GM10266 (cell line): ENCODE data around the gene SORCS3.

Experiments
- DNase-seq: peaks from one replicate; pipeline ENCODE4 v3.0.0; 2012; ENCODE audit errors: extremely low spot score
- TF ChIP-seq, protein P1 (sequence below): IDR thresholded peaks from 2 replicates; pipeline ENCODE4 v1.5.1; 2012; ENCODE audit warnings: mild to moderate bottlenecking, low read depth; ENCODE audit not compliant: control insufficient read depth, insufficient read depth; ENCODE audit errors: missing control alignments

SORCS3 gene

DNA sequence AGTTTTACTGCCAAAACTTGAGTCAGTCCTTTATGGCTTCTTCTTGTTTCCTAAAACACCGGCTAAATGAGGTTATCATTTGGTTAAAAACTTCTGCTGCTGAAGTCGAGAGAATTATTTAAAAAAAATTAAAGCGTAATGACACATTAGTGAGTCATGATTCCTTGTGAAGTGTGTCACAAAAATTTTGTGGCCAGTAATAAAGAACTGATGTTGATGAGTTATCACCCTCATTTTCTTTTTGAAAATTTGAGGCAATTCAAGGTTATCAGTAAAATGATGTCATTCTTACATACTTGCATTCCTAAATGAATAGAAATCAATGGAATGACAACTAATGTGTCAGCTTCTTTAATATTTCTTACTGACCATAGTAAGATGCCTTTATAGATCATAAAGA is 427.4 kb downstream of the SORCS3 start:
- TF ChIP-seq, protein P1, sequence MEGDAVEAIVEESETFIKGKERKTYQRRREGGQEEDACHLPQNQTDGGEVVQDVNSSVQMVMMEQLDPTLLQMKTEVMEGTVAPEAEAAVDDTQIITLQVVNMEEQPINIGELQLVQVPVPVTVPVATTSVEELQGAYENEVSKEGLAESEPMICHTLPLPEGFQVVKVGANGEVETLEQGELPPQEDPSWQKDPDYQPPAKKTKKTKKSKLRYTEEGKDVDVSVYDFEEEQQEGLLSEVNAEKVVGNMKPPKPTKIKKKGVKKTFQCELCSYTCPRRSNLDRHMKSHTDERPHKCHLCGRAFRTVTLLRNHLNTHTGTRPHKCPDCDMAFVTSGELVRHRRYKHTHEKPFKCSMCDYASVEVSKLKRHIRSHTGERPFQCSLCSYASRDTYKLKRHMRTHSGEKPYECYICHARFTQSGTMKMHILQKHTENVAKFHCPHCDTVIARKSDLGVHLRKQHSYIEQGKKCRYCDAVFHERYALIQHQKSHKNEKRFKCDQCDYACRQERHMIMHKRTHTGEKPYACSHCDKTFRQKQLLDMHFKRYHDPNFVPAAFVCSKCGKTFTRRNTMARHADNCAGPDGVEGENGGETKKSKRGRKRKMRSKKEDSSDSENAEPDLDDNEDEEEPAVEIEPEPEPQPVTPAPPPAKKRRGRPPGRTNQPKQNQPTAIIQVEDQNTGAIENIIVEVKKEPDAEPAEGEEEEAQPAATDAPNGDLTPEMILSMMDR: no peak
- DNase-seq: no peak

GRCh38 chr10:105070249-105070648 is 429.2 kb downstream of the SORCS3 start:
- no peak for DNase-seq
- TF ChIP-seq, protein P1: no peak

- DNase-seq: no peak
- TF ChIP-seq, protein P1: no peak
Observed at GRCh38 chr10:105070952-105071351, 429.9 kb downstream of the SORCS3 start.

DNA sequence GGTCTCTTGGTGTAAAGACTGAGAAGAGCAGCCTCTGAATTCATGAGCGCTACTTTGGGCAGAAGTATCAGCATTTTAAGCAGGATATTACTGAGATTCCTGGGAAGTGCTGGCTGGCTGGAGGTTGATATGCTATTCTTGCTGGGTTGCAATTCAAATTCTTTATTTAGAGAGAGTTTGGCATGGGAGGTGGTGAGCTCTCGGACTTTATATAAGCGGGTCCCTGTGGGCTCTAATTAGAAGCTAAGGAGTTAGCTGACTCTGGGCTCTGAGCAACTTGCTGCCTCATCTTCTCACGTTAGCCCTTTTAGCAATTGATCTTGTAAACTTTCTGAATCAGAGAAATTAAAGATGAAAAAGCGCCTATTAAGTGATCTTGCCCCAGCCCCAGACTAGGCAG is 430.9 kb downstream of the SORCS3 start:
- TF ChIP-seq, protein P1: no peak
- no peak for DNase-seq

- DNase-seq: no peak
- TF ChIP-seq, protein P1: no peak
Observed at GRCh38 chr10:105073999-105074398, 432.9 kb downstream of the SORCS3 start.

DNA sequence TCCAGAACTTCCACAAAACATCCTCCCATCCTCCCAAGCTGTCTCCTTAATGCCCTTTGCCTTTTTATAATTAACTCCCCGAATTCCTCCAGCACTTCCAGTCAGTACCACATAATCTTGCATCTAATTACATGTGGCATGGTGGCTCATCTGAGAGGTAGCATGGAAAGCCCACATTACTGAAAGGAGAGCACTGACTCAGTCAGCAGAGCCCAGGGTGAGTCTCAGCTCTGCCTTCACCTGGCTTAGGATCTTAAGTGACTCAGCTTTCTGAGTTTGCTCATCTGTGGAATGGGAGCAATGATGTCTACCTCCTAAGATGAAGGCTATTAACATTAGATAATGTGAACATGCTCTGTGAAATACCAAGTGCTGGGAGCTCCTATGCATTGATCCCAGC is 433.9 kb downstream of the SORCS3 start:
- no peak for DNase-seq
- TF ChIP-seq, protein P1: no peak

GRCh38 chr10:105085980-105086379 is 444.9 kb downstream of the SORCS3 start:
- DNase-seq: no peak
- TF ChIP-seq, protein P1: no peak
